GM21423 (cell line): ENCODE results near the gene PDE8B.

ENCODE experiments used
- ATAC-seq: cut with Tn5 transposase; IDR thresholded peaks from one replicate; pipeline ENCODE4 v1.9.1; 2021; ENCODE audit warnings: mild to moderate bottlenecking, moderate library complexity; ENCODE audit not compliant: unreplicated experiment

The PDE8B gene

GRCh38 chr5:77230727-77231470 is 20.4 kb downstream of the PDE8B start:
- ATAC-seq: no peak

- ATAC-seq: no peak
These were observed 21.1 kb downstream of the PDE8B start for GRCh38 chr5:77231471-77232138.

DNA sequence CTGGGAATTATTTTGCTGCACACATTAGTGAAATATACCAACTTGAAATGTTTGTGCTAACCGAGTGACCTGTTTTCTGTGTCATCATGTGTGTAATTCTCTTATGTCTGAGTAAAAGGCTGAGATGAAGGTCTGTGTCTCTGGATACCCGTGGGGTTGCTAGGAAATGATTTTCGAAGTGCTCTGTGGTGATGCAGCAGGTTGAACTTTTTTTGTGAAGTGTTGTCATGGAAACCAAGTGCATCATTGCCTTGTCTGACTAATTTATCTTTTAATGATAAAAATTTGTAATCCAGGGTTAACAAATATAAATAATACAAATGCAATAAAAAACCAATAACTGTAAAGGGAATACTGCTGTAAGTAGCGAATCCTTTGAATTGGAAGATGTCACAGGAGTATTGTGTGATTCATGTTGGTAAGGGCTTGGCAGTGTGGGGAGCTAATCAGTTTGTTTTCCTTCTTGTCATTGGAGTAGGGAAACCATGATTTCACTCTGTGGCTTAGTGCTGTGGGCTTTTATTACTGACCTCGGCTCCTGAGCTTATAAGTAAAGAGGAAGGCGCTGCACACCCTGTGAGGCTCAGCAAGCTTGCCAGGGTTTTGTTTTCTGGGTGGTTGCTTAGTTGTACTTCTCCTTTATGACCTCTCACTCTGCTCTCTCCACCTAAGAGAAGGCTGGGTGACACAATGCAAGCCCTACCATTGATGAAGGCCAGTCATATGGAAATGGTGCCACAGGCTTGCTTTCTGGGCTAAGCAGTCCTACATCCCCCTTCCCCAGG is 22.3 kb downstream of the PDE8B start:
- ATAC-seq: no peak

DNA sequence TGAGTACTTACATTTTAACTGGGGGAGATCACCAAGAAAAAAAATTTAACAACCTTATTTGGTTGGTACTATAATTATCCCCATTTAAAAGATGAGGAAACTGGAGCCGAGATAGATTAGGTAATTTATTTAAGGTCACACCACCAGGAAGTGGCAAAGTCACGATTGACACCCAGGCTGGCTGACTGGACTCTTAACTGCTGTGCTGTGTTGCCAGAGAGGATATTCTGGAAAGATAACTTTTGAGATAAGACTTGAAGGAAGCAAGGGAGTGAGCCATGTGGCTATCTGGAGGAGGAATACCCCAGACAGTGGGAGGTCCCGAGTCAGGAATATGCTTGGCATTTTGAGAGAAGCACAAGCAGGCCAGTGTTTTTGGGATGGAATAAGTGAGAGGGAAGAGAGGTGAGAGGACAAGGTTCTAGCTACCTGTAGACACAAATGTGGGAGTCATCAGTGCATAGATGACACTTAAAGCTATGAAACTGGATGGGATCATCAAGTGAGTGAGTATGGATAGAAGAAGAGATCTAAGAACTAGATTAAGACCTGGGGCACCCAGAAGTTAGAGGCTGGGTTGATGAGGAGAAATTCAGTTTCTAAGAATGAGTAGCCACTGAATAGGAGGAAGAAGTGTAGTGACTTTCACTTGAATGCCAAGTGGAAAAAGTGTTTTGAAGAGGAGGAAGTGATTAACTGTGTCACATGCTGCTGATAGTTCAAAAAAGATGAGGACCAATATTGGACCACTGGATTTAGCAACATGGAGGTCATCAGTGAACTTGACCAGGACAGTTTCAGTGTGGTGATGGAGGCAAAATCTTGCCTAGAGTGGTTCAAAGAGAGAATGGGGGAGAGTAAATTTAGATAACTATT is 25.6 kb downstream of the PDE8B start:
- no peak for ATAC-seq

DNA sequence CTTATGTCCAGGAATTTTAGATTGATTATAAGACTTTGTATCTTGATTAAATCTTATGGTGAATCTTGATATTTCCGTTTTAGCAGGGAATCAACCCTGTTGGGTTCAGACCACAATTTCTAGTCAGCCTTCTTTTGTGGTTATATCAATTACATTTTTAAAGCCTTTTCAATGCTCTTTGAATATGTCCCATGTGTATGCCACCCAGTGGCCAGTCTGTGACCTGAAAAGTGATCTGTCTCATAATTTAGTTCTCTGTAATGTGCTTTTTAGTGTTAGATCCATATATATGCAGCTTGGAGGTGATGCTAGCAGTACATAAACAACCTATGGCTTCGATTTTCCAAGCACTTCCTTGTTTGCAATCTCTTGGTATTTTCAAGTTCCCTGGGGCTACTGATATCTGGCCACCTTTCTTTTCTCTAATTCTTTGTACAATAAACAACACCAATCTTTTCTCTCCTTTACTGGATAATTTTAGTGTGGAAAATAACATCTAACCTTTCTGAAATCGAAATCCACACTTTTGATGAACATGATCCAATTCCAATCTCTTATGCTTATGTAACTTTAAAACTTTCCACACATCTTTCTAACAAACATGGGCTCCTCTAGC is 28.8 kb downstream of the PDE8B start:
- no peak for ATAC-seq

DNA sequence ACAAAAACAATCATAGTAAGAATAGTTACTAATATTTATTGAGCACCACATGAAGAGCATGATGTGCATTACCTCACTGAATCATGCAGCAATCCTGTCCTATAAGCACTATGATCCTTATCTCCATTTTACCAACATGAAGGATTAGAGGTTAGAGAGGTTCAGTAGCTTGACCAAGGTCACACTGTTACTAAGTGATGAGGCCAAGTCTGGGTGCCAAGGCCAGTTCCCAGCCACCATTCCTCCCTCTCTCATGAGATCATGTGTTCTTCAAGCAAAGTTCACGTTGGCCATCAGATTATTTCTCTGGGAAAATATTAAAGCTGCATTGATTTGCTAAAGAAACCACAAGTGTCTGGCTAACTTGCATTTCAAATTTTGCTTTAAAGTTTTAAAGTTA is 31.0 kb downstream of the PDE8B start:
- ATAC-seq: no peak

- ATAC-seq: no peak
These were observed 39.0 kb downstream of the PDE8B start for GRCh38 chr5:77249475-77249874.

DNA sequence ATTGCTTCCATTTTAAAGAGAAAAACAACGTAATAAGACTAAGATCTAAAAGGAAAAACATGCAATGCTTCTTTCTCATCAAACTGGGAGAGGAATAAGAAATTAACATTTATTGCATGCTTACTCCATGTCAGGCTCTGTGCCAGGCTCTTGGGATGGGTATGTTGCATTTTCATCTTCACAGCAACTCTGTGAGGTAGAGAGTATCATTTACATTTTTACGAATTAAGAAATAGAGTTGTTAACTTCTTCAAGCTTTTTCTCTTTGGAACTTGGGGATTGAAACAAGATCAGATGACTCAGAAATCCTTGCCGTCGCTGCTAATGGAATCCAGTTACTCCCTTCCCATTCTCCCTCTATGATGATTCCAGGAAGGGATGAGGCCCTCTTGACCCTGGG is 39.5 kb downstream of the PDE8B start:
- no peak for ATAC-seq

DNA sequence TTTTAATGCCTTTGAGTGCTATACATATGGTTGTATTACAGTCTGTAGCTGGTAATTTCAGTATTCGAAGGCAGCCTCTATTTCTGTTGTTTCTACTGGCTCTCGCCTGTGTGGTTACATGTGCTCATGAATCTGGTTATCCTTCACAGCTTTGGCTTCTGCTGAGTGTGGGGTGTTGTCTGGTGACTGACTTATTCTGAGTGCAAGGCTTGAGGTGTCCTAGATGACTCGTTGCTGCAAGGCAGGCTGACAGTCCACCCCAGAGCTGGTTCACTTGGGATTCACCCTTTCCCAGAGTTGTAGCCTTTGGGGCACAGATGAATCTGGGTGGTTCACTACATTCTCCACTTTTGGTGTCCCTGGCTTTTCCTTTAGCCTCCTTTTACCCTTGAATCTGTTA is 41.4 kb downstream of the PDE8B start:
- no peak for ATAC-seq

DNA sequence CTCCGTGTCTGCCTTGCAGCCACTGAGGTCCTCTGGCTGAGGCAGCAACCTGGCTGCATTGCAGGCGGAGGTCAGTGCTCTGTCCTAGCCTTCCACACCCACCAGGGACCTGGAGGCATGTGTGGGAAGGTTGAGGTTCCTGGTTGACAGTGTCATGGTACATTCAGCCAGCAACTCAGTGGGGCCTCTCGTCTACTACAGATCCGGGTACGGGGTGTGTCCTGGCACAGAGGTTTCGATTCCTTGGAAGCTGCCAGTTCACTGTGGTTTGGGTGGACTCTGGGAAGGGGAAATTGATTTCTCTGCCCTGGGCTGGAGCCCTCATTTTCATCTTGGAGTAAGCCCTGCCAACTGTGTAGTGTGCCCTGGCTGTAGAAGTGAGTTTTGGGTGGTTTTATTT is 45.1 kb downstream of the PDE8B start:
- no peak for ATAC-seq

DNA sequence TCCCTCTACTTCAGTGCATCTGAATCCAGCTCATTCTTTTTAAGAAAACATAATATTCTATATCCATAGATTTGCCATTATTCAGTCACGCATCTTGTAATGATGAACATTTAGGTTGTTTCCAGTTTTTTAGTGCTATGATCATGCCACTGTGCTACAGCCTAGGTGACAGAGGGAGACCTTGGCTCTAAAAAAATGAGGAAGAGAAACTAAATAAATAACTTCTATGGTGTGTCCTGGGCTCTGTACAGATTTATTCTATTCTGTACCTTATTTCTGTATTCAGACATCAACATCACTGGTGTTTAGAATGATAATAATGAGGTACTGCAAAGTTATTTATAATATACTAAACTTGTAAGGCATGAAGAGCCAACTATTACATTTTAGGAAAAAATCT is 45.9 kb downstream of the PDE8B start:
- no peak for ATAC-seq

GRCh38 chr5:77258652-77259051 is 48.2 kb downstream of the PDE8B start:
- ATAC-seq: no peak

GRCh38 chr5:77259476-77259875 is 49.0 kb downstream of the PDE8B start:
- ATAC-seq: no peak

- ATAC-seq: no peak
These were observed 52.2 kb downstream of the PDE8B start for GRCh38 chr5:77262697-77263096.

- ATAC-seq: no peak
These were observed 55.8 kb downstream of the PDE8B start for GRCh38 chr5:77266291-77266690.

GRCh38 chr5:77267496-77267895 is 57.0 kb downstream of the PDE8B start:
- no peak for ATAC-seq

DNA sequence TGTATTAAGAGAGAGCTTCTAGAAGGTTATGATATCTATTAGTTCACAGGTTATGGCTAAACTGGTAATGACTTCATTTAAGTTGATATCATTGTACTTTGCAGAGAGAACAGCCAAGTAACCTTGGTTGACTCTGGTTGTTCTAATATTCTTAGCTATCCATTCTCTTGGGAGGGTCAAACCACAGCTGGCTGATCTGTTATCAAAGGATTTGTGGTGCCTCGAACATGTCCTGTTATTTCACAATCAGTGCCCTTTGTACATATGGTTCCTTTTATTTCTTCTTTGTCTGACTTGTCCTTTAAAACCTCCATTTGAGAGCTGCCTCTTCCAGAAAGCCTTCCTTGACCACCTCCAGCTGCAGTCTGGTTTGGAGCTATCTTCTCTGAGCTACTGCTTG is 61.7 kb downstream of the PDE8B start:
- no peak for ATAC-seq

- no peak for ATAC-seq
These were observed 67.3 kb downstream of the PDE8B start for GRCh38 chr5:77277759-77278158.

GRCh38 chr5:77280036-77280435 is 69.6 kb downstream of the PDE8B start:
- no peak for ATAC-seq

GRCh38 chr5:77281969-77282336 is 71.5 kb downstream of the PDE8B start:
- no peak for ATAC-seq
